RWPE2 (cell line): ENCODE results near the gene HEMK1.

Source experiments
- ATAC-seq: fragments of 200-7000 bp; cut with Tn5 transposase; 3 replicates; pipeline ENCODE4 v1.9.1; 2021; ENCODE audit warnings: low read depth
- DNase-seq: peaks from one replicate; pipeline ENCODE4 v3.0.0-alpha.2; 2020; ENCODE audit warnings: low spot score
- H3K27ac ChIP-seq: fragments of 450-650 bp; 2 replicates; pipeline ENCODE4 v1.5.1; 2017; ENCODE audit warnings: mild to moderate bottlenecking; ENCODE audit not compliant: poor library complexity, severe bottlenecking
- H3K27me3 ChIP-seq: fragments of 250-450 bp; sonication (Bioruptor Pico); 2 replicates; pipeline ENCODE4 v1.5.1; 2021; ENCODE audit warnings: mild to moderate bottlenecking, moderate library complexity; ENCODE audit not compliant: insufficient read depth, poor library complexity, severe bottlenecking
- H3K36me3 ChIP-seq: fragments of 250-450 bp; sonication (Bioruptor Pico); 2 replicates; pipeline ENCODE4 v1.5.1; 2020; ENCODE audit warnings: low read depth, mild to moderate bottlenecking, moderate library complexity
- H3K4me1 ChIP-seq: fragments of 250-450 bp; sonication (Bioruptor Pico); 2 replicates; pipeline ENCODE4 v1.5.1; 2021; ENCODE audit warnings: mild to moderate bottlenecking, moderate library complexity; ENCODE audit not compliant: insufficient read depth, poor library complexity, severe bottlenecking
- H3K4me3 ChIP-seq: fragments of 250-450 bp; sonication (Bioruptor Pico); 2 replicates; pipeline ENCODE4 v1.5.1; 2021; ENCODE audit warnings: mild to moderate bottlenecking, moderate library complexity; ENCODE audit not compliant: severe bottlenecking
- H3K9me3 ChIP-seq: fragments of 250-450 bp; sonication (Bioruptor Pico); 2 replicates; pipeline ENCODE4 v1.5.1; 2021; ENCODE audit warnings: mild to moderate bottlenecking, moderate library complexity; ENCODE audit not compliant: severe bottlenecking
- TF ChIP-seq, protein P1 (sequence below): fragments of 450-650 bp; IDR thresholded peaks from one replicate; pipeline ENCODE4 v1.5.1; 2017; ENCODE audit warnings: mild to moderate bottlenecking, moderate library complexity; ENCODE audit not compliant: poor library complexity, severe bottlenecking

HEMK1 gene

DNA sequence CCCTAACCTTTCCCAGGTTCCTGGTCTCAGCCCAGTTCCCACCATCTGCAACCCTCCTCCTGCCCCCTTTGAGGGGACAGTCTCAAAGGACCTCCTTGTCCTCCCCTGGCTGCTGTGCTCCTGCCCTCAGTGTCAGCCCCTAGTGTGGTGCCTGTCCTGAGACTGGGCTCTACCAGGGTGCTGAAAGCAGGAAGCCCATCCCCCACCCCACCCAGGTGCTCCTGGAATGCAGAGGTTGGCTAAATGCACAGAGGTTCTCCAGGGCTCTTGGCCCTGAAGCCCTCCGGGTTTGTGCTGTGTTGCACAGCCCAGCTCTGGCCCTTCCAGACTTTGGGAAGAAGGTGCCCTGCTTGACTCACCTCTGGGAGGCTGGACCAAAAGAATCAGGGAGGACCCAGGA lies 23.5 kb upstream of the HEMK1 start:
- no peaks in the 10 kb centered on the region for H3K9me3 ChIP-seq
- H3K27me3 ChIP-seq = no peaks in the 10 kb centered on the region
- DNase-seq (no peak), ATAC-seq (no peak)
- no peaks in the 10 kb centered on the region for H3K4me1 ChIP-seq
- no peaks in the 10 kb centered on the region for H3K36me3 ChIP-seq
- H3K4me3 ChIP-seq = no peak overlapping the region
- TF ChIP-seq, protein P1, sequence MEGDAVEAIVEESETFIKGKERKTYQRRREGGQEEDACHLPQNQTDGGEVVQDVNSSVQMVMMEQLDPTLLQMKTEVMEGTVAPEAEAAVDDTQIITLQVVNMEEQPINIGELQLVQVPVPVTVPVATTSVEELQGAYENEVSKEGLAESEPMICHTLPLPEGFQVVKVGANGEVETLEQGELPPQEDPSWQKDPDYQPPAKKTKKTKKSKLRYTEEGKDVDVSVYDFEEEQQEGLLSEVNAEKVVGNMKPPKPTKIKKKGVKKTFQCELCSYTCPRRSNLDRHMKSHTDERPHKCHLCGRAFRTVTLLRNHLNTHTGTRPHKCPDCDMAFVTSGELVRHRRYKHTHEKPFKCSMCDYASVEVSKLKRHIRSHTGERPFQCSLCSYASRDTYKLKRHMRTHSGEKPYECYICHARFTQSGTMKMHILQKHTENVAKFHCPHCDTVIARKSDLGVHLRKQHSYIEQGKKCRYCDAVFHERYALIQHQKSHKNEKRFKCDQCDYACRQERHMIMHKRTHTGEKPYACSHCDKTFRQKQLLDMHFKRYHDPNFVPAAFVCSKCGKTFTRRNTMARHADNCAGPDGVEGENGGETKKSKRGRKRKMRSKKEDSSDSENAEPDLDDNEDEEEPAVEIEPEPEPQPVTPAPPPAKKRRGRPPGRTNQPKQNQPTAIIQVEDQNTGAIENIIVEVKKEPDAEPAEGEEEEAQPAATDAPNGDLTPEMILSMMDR = no peak
- no peak overlapping the region for H3K27ac ChIP-seq

DNA sequence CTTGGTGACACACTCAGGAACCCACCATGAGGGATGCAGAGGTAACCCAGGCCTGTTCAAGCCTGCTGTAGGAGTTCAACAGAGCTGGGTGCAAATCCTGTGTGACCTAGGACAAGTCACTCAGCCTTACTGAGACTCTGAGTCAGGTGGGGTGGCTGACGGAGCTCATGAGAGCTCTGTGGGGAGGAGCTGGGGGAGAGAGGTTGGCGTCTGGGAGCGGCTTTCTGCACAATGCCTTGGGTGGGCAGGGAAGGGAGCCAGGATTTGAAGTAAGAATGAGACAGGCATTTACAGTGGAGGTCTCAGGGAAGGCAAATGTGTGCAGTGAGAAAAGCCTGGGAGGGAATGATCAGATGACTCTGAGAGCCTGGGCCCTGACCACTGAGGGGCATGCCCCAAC lies 20.1 kb upstream of the HEMK1 start:
- no peaks in the 10 kb centered on the region for H3K4me1 ChIP-seq
- no peak for DNase-seq
- H3K27me3 ChIP-seq = no peaks in the 10 kb centered on the region
- H3K27ac ChIP-seq = no peak overlapping the region
- ATAC-seq = no peak
- no peak overlapping the region for H3K4me3 ChIP-seq
- H3K9me3 ChIP-seq = no peaks in the 10 kb centered on the region
- H3K36me3 ChIP-seq = no peaks in the 10 kb centered on the region
- TF ChIP-seq, protein P1 = no peak

- Histone ChIP-seq H3K36me3 (no peaks in the 10 kb centered on the region), H3K4me3 (no peak overlapping the region), H3K27me3 (no peaks in the 10 kb centered on the region), H3K9me3 (no peaks in the 10 kb centered on the region), H3K4me1 (no peaks in the 10 kb centered on the region), H3K27ac (no peak overlapping the region)
- ATAC-seq (peak; percentile 49; the same call in 2 of the 3 replicates), DNase-seq (no peak)
- TF ChIP-seq, protein P1 = peak; percentile 75
These were observed 19.1 kb upstream of the HEMK1 start for GRCh38 chr3:50550079-50550736.

GRCh38 chr3:50551054-50551659 lies 18.2 kb upstream of the HEMK1 start:
- DNase-seq = no peak
- Histone ChIP-seq H3K27ac (no peak overlapping the region), H3K4me1 (no peaks in the 10 kb centered on the region), H3K4me3 (no peak overlapping the region), H3K9me3 (no peaks in the 10 kb centered on the region), H3K27me3 (no peaks in the 10 kb centered on the region), H3K36me3 (no peaks in the 10 kb centered on the region)
- peak; percentile 21; the same call in 1 of the 3 replicates for ATAC-seq
- TF ChIP-seq, protein P1 = no peak
